GM04504 (cell line): Measurements from ENCODE around the gene RAPSN.
A peak's percentile ranks its signal among the peaks of the same experiment; 100 is the strongest.

Experiments used
- DNase-seq: peaks from one replicate; pipeline ENCODE4 v3.0.0-alpha.2; 2012; ENCODE audit warnings: low read depth

Gene RAPSN

GRCh38 chr11:47448566-47449427 lies at the start of gene RAPSN:
Gene RAPSN, minus strand, starts transcription at chr11:47449136. Its CDS starts 172 bp downstream, at chr11:47448964.
- DNase-seq: no peak

- no peak for DNase-seq
Measured at GRCh38 chr11:47498149-47498548, 49.2 kb upstream of the RAPSN start.

- DNase-seq: no peak
Measured at GRCh38 chr11:47496808-47497207, 47.9 kb upstream of the RAPSN start.

GRCh38 chr11:47495856-47496217 lies 46.9 kb upstream of the RAPSN start:
- no peak for DNase-seq

- peak; percentile 41 for DNase-seq
Measured at GRCh38 chr11:47495011-47495855, 46.3 kb upstream of the RAPSN start.

GRCh38 chr11:47489395-47489755 lies 40.4 kb upstream of the RAPSN start:
- no peak for DNase-seq

- no peak for DNase-seq
Measured at GRCh38 chr11:47488674-47489394, 39.9 kb upstream of the RAPSN start.

GRCh38 chr11:47488111-47488510 lies 39.2 kb upstream of the RAPSN start:
- no peak for DNase-seq

- no peak for DNase-seq
Measured at GRCh38 chr11:47487421-47487820, 38.5 kb upstream of the RAPSN start.

- no peak for DNase-seq
Measured at GRCh38 chr11:47485107-47485506, 36.2 kb upstream of the RAPSN start.

- DNase-seq: no peak
Measured at GRCh38 chr11:47483457-47483856, 34.5 kb upstream of the RAPSN start.

- DNase-seq: no peak
Measured at GRCh38 chr11:47480762-47481161, 31.8 kb upstream of the RAPSN start.

GRCh38 chr11:47478651-47479329 lies 29.9 kb upstream of the RAPSN start:
- no peak for DNase-seq

- no peak for DNase-seq
Measured at GRCh38 chr11:47477753-47478152, 28.8 kb upstream of the RAPSN start.

GRCh38 chr11:47477323-47477722 lies 28.4 kb upstream of the RAPSN start:
- DNase-seq: no peak

- no peak for DNase-seq
Measured at GRCh38 chr11:47470671-47471070, 21.7 kb upstream of the RAPSN start.

- no peak for DNase-seq
Measured at GRCh38 chr11:47469361-47470179, 20.6 kb upstream of the RAPSN start.

GRCh38 chr11:47468598-47469214 lies 19.8 kb upstream of the RAPSN start:
- DNase-seq: no peak

GRCh38 chr11:47467357-47467756 lies 18.4 kb upstream of the RAPSN start:
- DNase-seq: no peak

GRCh38 chr11:47466701-47467250 lies 17.8 kb upstream of the RAPSN start:
- DNase-seq: no peak
